H1 (cell line): ENCODE measurements around the gene CD4. TPM values are rescaled to one million over a fixed set of nuclear protein-coding genes. Genes with fewer than 3 reads are reported as not detected.

Source experiments
- CTCF ChIA-PET: fragments of 300-600 bp; sonication (Branson Sonifier 250); formaldehyde crosslinking; loops from one replicate; lab custom pipeline; 2021; ENCODE audit not compliant: partially characterized antibody; lab: Charles Lee
- POLR2A ChIA-PET: fragments of 300-600 bp; sonication (Branson Sonifier 250); formaldehyde crosslinking; loops from one replicate; lab custom pipeline; 2021; ENCODE audit warnings: inconsistent platforms; ENCODE audit not compliant: partially characterized antibody; lab: Charles Lee
- DNase-seq, 2 experiments: peaks; one replicate each; pipeline versions ENCODE4 v3.0.0 to v3.0.0-alpha.2; 2010 to 2022; ENCODE audit warnings: low spot score in 2 of 2, low read depth in 1 of 2, mixed read lengths in 1 of 2
- FAIRE-seq: peaks from 2 replicates; lab custom pipeline; 2011; peaks lifted over from hg19 to GRCh38; lab: Jason Lieb, UNC
- H2AFZ ChIP-seq: 2 replicates; pipeline ENCODE4 v1.8.1; 2012; ENCODE audit warnings: low read length, inconsistent platforms
- H2AK5ac ChIP-seq: 2 replicates; pipeline ENCODE4 v1.6.1; 2013; ENCODE audit warnings: low read depth, low read length
- H2BK120ac ChIP-seq: replicated peaks from 2 replicates; pipeline ENCODE3; 2013; ENCODE audit warnings: low read depth, low read length, inconsistent platforms
- H2BK12ac ChIP-seq: 2 replicates; pipeline ENCODE4 v1.6.1; 2013; ENCODE audit warnings: low read depth, low read length
- H2BK15ac ChIP-seq: 2 replicates; pipeline ENCODE4 v1.6.1; 2013; ENCODE audit warnings: low read length
- H2BK20ac ChIP-seq: 2 replicates; pipeline ENCODE4 v1.6.1; 2013; ENCODE audit warnings: low read length
- H2BK5ac ChIP-seq: 2 replicates; pipeline ENCODE4 v1.6.1; 2013; ENCODE audit warnings: low read depth, low read length
- H3K14ac ChIP-seq: 2 replicates; pipeline ENCODE4 v1.6.1; 2013; ENCODE audit warnings: inconsistent platforms; ENCODE audit not compliant: insufficient read length
- H3K18ac ChIP-seq: 2 replicates; pipeline ENCODE4 v1.6.1; 2013; ENCODE audit warnings: low read length; ENCODE audit errors: extremely low read depth
- H3K23ac ChIP-seq: 2 replicates; pipeline ENCODE4 v1.6.1; 2013; ENCODE audit warnings: inconsistent platforms; ENCODE audit not compliant: insufficient read length
- H3K23me2 ChIP-seq: 2 replicates; pipeline ENCODE4 v1.6.1; 2013; ENCODE audit warnings: low read depth, low read length
- H3K27ac ChIP-seq: 2 replicates; pipeline ENCODE4 v1.6.1; 2011; ENCODE audit warnings: low read depth, low read length, inconsistent platforms
- H3K27me3 ChIP-seq, 4 experiments: replicated peaks in 1 of 4; 1 replicate in 1 of 4; 2 replicates in 3 of 4; pipeline versions ENCODE4 v1.6.1 to v1.8.1; 2011 to 2013; ENCODE audit warnings: low read length in 3 of 4, mild to moderate bottlenecking in 3 of 4, inconsistent platforms in 2 of 4, mixed read lengths in 2 of 4, moderate library complexity in 1 of 4; ENCODE audit not compliant: control insufficient read depth in 3 of 4, insufficient read depth in 3 of 4; ENCODE audit errors: extremely low read depth in 1 of 4
- H3K36me3 ChIP-seq, 4 experiments: 2 replicates each; pipeline versions ENCODE4 v1.6.1 to v1.8.1; 2011 to 2013; ENCODE audit warnings: mild to moderate bottlenecking in 4 of 4, low read length in 3 of 4, moderate library complexity in 2 of 4, control low read depth in 1 of 4, inconsistent platforms in 1 of 4; ENCODE audit not compliant: insufficient read depth in 4 of 4, control insufficient read depth in 2 of 4
- H3K4ac ChIP-seq: replicated peaks from 2 replicates; pipeline ENCODE3; 2013; ENCODE audit warnings: low read length, low read depth, mixed read lengths, inconsistent platforms; ENCODE audit not compliant: insufficient read length
- H3K4me1 ChIP-seq, 4 experiments: replicated peaks in 1 of 4; 1 replicate in 1 of 4; 2 replicates in 3 of 4; pipeline versions ENCODE4 v1.6.1 to v1.8.1; 2011 to 2013; ENCODE audit warnings: low read length in 3 of 4, inconsistent platforms in 2 of 4, mixed read lengths in 1 of 4; ENCODE audit not compliant: insufficient read depth in 4 of 4, control insufficient read depth in 3 of 4
- H3K4me2 ChIP-seq, 2 experiments: 2 replicates each; pipeline versions ENCODE4 v1.6.1 to v1.8.1; 2011 to 2013; ENCODE audit warnings: low read depth in 2 of 2, low read length in 2 of 2, control low read depth in 1 of 2, inconsistent platforms in 1 of 2, mild to moderate bottlenecking in 1 of 2; ENCODE audit not compliant: insufficient read depth in 1 of 2
- H3K4me3 ChIP-seq, 4 experiments: fragments of 200-600, 300-600 bp in 1 of 4; sonication (generic), shearing (Covaris generic), sonication (Bioruptor Twin) in 1 of 4; 2 replicates each; pipeline versions ENCODE4 v1.5.1 to v1.8.1; 2011 to 2016; ENCODE audit warnings: low read length in 4 of 4, low read depth in 3 of 4, control low read depth in 2 of 4, inconsistent platforms in 2 of 4, mild to moderate bottlenecking in 2 of 4, mixed read lengths in 1 of 4, moderate library complexity in 1 of 4; ENCODE audit not compliant: insufficient read depth in 2 of 4; ENCODE audit errors: extremely low read depth in 1 of 4
- H3K56ac ChIP-seq: replicated peaks from 2 replicates; pipeline ENCODE3; 2013; ENCODE audit warnings: low read depth, mild to moderate bottlenecking, mixed read lengths, low read length, inconsistent platforms; ENCODE audit not compliant: insufficient read length
- H3K79me1 ChIP-seq: 2 replicates; pipeline ENCODE4 v1.6.1; 2013; ENCODE audit warnings: low read depth, low read length, control low read depth
- H3K79me2 ChIP-seq, 2 experiments: 2 replicates each; pipeline versions ENCODE4 v1.6.1 to v1.8.1; 2012 to 2013; ENCODE audit warnings: low read length in 2 of 2, mild to moderate bottlenecking in 2 of 2, inconsistent platforms in 1 of 2; ENCODE audit not compliant: insufficient read depth in 2 of 2, control insufficient read depth in 1 of 2
- H3K9ac ChIP-seq, 4 experiments: replicated peaks in 1 of 4; 1 replicate in 1 of 4; 2 replicates in 3 of 4; pipeline versions ENCODE4 v1.6.1 to v1.8.1; 2011 to 2013; ENCODE audit warnings: low read depth in 3 of 4, low read length in 3 of 4, control low read depth in 2 of 4, mild to moderate bottlenecking in 2 of 4, moderate library complexity in 2 of 4, inconsistent platforms in 1 of 4; ENCODE audit errors: extremely low read depth in 1 of 4
- H3K9me3 ChIP-seq, 2 experiments: 2 replicates each; pipeline versions ENCODE4 v1.6.1 to v1.8.1; 2012 to 2013; ENCODE audit warnings: mild to moderate bottlenecking in 2 of 2, moderate library complexity in 2 of 2, control low read depth in 1 of 2, inconsistent platforms in 1 of 2, low read depth in 1 of 2, low read length in 1 of 2, mixed read lengths in 1 of 2; ENCODE audit not compliant: insufficient read depth in 2 of 2
- H4K20me1 ChIP-seq, 2 experiments: replicated peaks in 1 of 2; 2 replicates each; pipeline versions ENCODE3 to v1.8.1; 2011 to 2013; ENCODE audit warnings: inconsistent platforms in 2 of 2, low read length in 2 of 2, mild to moderate bottlenecking in 1 of 2; ENCODE audit not compliant: insufficient read depth in 2 of 2, control insufficient read depth in 1 of 2
- H4K5ac ChIP-seq: 2 replicates; pipeline ENCODE4 v1.6.1; 2013; ENCODE audit warnings: low read length, low read depth, mixed read lengths, inconsistent platforms; ENCODE audit not compliant: insufficient read length
- H4K8ac ChIP-seq: 2 replicates; pipeline ENCODE4 v1.8.0; 2013; ENCODE audit warnings: mild to moderate bottlenecking, moderate library complexity, low read length, inconsistent platforms; ENCODE audit not compliant: insufficient read depth; ENCODE audit errors: extremely low read depth
- H4K91ac ChIP-seq: replicated peaks from 2 replicates; pipeline ENCODE3; 2013; ENCODE audit warnings: low read length, mixed read lengths, inconsistent platforms; ENCODE audit not compliant: insufficient read length
- BRCA1 ChIP-seq: IDR thresholded peaks from 2 replicates; pipeline ENCODE4 v1.6.1; 2012; ENCODE audit warnings: low read depth, low read length, improper control_type of control experiment
- WGBS, 2 experiments: shearing (Covaris generic) in 1 of 2; methylation state at CpG; one replicate each; pipeline versions ENCODE4 v1.1.6 to v1.1.7; 2013 to 2015; ENCODE audit warnings: low lambda C conversion rate in 2 of 2, mixed read lengths in 2 of 2, inconsistent platforms in 1 of 2, low coverage in 1 of 2, missing lambda C conversion rate in 1 of 2; ENCODE audit not compliant: insufficient replicate concordance in 2 of 2, insufficient coverage in 1 of 2, insufficient read length in 1 of 2; ENCODE audit errors: extremely low coverage in 1 of 2, missing lambda C conversion rate in 1 of 2; 5-methylcytosine and 5-hydroxymethylcytosine counted together
- polyA plus RNA-seq, 7 experiments: library from polyadenylated mRNA; depleted of rRNA in 3 of 7; stranded (reverse) in 5 of 7; unstranded in 2 of 7; fragments of >200 nt in 5 of 7; fragments of 200-250 nt in 2 of 7; gene quantifications; 1 replicate in 5 of 7; 2 replicates in 1 of 7; 4 replicates in 1 of 7; pipeline versions ENCODE4 v1.2.1 to v1.2.3, GENCODE V29; 2011 to 2013; ENCODE audit warnings: missing spikeins in 2 of 7, mixed read lengths in 2 of 7
- total RNA-seq: library from RNA; stranded (reverse); fragmentation: NEBNext Ultra II Directional; extraction: Animal tissue kit (Norgen Biotek cat#: 25700); gene quantifications from 2 replicates; pipeline ENCODE4 v1.2.1, GENCODE V29; 2021
- TF ChIP-seq, protein P1 (sequence below), 3 experiments: IDR thresholded peaks; 1 replicate in 2 of 3; 2 replicates in 1 of 3; pipeline versions ENCODE4 v1.5.1 to v1.6.1; 2011; ENCODE audit warnings: low read length in 3 of 3, mild to moderate bottlenecking in 3 of 3, inconsistent platforms in 2 of 3, low read depth in 1 of 3, moderate library complexity in 1 of 3; ENCODE audit not compliant: insufficient read depth in 1 of 3; ENCODE audit errors: control extremely low read depth in 1 of 3

The CD4 gene
- total and polyA plus RNA-seq, 2 of the 8 experiments (the other 6 are each of a cell fraction or from before 2014, with no cell fraction given) = 3.4 to 5.1 TPM

GRCh38 chr12:6868211-6869048, 79.1 kb downstream of the CD4 start:
- Histone ChIP-seq H3K4me3 (peak overlapping the region; percentile 84 to 98 (median 86)), H3K23me2 (peaks cover 21% of the 10 kb centered on the region), H3K79me2 (peaks cover 0 to 22% of the 10 kb centered on the region in 2 experiments; a peak in 2 of 4 replicates), H3K36me3 (peaks cover 8 to 44% (median 22%) of the 10 kb centered on the region in 4 experiments), H2BK120ac (peak overlapping the region; percentile 61), H3K56ac (peak overlapping the region; percentile 74), H4K91ac (peak overlapping the region; percentile 0), H4K5ac (peak overlapping the region; percentile 32), H2BK5ac (peak overlapping the region; percentile 73; the same call in 1 of the 2 replicates), H3K18ac (peak overlapping the region; percentile 85; the same call in 1 of the 2 replicates), H2BK20ac (no peak overlapping the region), H3K4me1 (peaks cover 7 to 48% (median 25%) of the 10 kb centered on the region in 4 experiments), H4K20me1 (peaks cover 25 to 30% of the 10 kb centered on the region in 2 experiments), H3K9me3 (no peaks in the 10 kb centered on the region), H3K27ac (peak overlapping the region; percentile 71; the same call in 1 of the 2 replicates), H2AK5ac (no peak overlapping the region), H2BK12ac (no peak overlapping the region)
- DNase-seq = peak in 1 of 2 experiments; percentile 52
- no peak for FAIRE-seq
- 14% methylated on average over 22 of the region's 22 CpGs; no CpG with 5 or more reads in 1 of the 2 experiments for WGBS, 2 experiments
- TF ChIP-seq, protein P1, sequence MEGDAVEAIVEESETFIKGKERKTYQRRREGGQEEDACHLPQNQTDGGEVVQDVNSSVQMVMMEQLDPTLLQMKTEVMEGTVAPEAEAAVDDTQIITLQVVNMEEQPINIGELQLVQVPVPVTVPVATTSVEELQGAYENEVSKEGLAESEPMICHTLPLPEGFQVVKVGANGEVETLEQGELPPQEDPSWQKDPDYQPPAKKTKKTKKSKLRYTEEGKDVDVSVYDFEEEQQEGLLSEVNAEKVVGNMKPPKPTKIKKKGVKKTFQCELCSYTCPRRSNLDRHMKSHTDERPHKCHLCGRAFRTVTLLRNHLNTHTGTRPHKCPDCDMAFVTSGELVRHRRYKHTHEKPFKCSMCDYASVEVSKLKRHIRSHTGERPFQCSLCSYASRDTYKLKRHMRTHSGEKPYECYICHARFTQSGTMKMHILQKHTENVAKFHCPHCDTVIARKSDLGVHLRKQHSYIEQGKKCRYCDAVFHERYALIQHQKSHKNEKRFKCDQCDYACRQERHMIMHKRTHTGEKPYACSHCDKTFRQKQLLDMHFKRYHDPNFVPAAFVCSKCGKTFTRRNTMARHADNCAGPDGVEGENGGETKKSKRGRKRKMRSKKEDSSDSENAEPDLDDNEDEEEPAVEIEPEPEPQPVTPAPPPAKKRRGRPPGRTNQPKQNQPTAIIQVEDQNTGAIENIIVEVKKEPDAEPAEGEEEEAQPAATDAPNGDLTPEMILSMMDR (IDR thresholded peaks at IDR 0.05; ENCODE audit: control extremely low read depth in 1 of 3, insufficient read depth in 1 of 3, low read depth in 1 of 3, low read length in 3 of 3) = peak in 1 of 3 experiments; percentile 28; a peak in 1 of 4 replicates
- TF ChIP-seq BRCA1 = no peak
- TF ChIP-seq, all 59 proteins: peak for 1
- ChIA-PET POLR2A (interaction anchor here (0.5 to 18.9 kb wide), 47 partner anchors 8 to 336 kb away, joined by 3 to 588 read pairs (median 4); partner anchors contain the start of genes ATN1, C12orf57, CD4 and CDCA3), CTCF (interaction anchor here (0.7 to 10.4 kb wide), 35 partner anchors 12 to 248 kb away, joined by 3 to 216 read pairs (median 7); partner anchors contain the start of genes C12orf57, CDCA3, GNB3 and LRRC23)
- Histone ChIP-seq H3K23ac (no peak overlapping the region), H3K9ac (peak overlapping the region; percentile 60 to 85 (median 82)), H2BK15ac (no peak overlapping the region), H4K8ac (no peak overlapping the region), H3K4me2 (peak overlapping the region; percentile 93 to 94), H3K27me3 (no peaks in the 10 kb centered on the region), H3K4ac (peak overlapping the region; percentile 92), H3K79me1 (0 out of 2 replicates have a peak, but pooled peaks cover 4% of the 10 kb centered on the region), H2AFZ (no peak overlapping the region), H3K14ac (no peak overlapping the region)
